Breast epithelium (tissue), 4 donors: ENCODE results near the gene MPPED1. TPM values are rescaled to one million over a fixed set of nuclear protein-coding genes. Genes with fewer than 3 reads are reported as not detected.

Experiments
- DNase-seq, 2 donors: peaks; one replicate each; pipeline ENCODE4 v3.0.0-alpha.2; 2019; ENCODE audit warnings: low spot score in 2 of 2
- H3K27ac ChIP-seq, 2 donors: fragments of 200-600 bp; sonication (generic) in 1 of 2; one replicate each; pipeline ENCODE4 v1.5.1; 2016 to 2019; ENCODE audit warnings: mild to moderate bottlenecking in 1 of 2
- H3K27me3 ChIP-seq, 2 donors: fragments of 200-600 bp; sonication (generic) in 1 of 2; one replicate each; pipeline versions ENCODE4 v1.5.1 to v1.6.0; 2017 to 2019; ENCODE audit warnings: control low read depth in 1 of 2, mild to moderate bottlenecking in 1 of 2
- H3K36me3 ChIP-seq: fragments of 200-600 bp; one replicate; pipeline ENCODE4 v1.5.1; 2019
- H3K4me1 ChIP-seq, 2 donors: fragments of 200-600 bp; sonication (generic); one replicate each; pipeline ENCODE4 v1.5.1; 2016 to 2019; ENCODE audit warnings: control low read depth in 1 of 2
- H3K4me3 ChIP-seq, 3 donors: fragments of 200-600 bp; sonication (generic); 1 replicate in 2 of 3; 2 replicates in 1 of 3; pipeline ENCODE4 v1.5.1; 2016 to 2019; ENCODE audit warnings: mild to moderate bottlenecking in 3 of 3, moderate library complexity in 2 of 3
- H3K9me3 ChIP-seq, 2 donors: fragments of 200-600 bp; sonication (generic) in 1 of 2; one replicate each; pipeline ENCODE4 v1.5.1; 2016 to 2019; ENCODE audit warnings: control low read depth in 1 of 2
- POLR2A ChIP-seq: fragments of 450-650 bp; IDR thresholded peaks from one replicate; pipeline ENCODE4 v1.6.1; 2016; ENCODE audit warnings: antibody characterized with exemption, mild to moderate bottlenecking, moderate library complexity
- POLR2AphosphoS5 ChIP-seq, 3 donors: sonication (generic); formaldehyde crosslinking; IDR thresholded peaks; one replicate each; pipeline ENCODE4 v1.6.1; 2017; ENCODE audit warnings: antibody characterized with exemption in 3 of 3
- intact Hi-C: fragments of 100-400 bp; cut with DNase I; formaldehyde crosslinking; loops from one replicate; pipeline ENCODE4 v1.15.1; 2023; ENCODE audit warnings: low total_unique reads
- total RNA-seq, 3 donors: library from RNA; depleted of rRNA; stranded (reverse); fragments of >200 nt; gene quantifications; one replicate each; pipeline ENCODE4 v1.1.0, GENCODE V29; 2016
- TF ChIP-seq, protein P1 (sequence below), 3 donors: fragments of 450-650 bp; IDR thresholded peaks; one replicate each; pipeline ENCODE4 v1.5.1; 2016 to 2017; ENCODE audit warnings: antibody characterized with exemption in 3 of 3, mild to moderate bottlenecking in 3 of 3, moderate library complexity in 3 of 3

MPPED1 gene
- total RNA-seq, 3 donors from 2014 or later, result 0.29 TPM; not detected in 2

DNA sequence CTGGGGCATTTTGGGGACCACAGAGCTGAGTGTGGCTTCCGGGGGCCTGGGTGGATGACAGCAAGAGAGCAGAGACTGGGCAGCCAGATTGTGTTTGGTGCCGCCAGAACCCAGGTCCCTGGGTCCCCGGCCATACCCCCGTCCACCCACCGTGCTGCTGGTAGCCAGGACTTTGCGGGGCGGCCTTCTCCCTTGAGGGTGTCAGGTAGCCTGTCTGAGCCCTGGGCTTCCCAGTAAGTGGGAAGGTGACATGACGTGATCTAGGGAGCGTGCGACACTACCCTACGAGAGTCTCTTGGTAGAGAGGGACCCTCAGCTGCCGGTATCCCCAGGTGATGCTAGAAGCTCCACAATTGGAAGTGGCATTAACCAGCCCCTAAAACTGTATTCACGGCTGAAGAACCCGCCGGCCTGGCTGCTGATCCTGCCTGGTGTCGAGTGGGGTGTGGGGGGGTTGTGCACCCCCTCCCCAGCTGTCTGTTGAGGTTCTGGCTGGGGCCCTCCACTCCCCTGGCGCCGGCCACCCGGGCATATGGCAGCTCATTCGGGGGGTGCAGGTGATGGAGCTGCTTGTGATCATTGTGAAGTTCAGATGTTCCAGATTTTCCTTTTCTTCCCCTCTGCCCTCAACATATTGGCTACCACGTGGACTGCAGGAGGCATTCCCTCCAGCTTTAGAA, 66.9 kb downstream of the MPPED1 start:
- H3K27ac ChIP-seq, result no peak overlapping the region
- no peaks in the 10 kb centered on the region for H3K4me1 ChIP-seq
- H3K27me3 ChIP-seq, result no peaks in the 10 kb centered on the region
- H3K9me3 ChIP-seq, result no peaks in the 10 kb centered on the region
- no peak for DNase-seq
- H3K4me3 ChIP-seq, result no peak overlapping the region
- TF ChIP-seq POLR2AphosphoS5 (IDR thresholded peaks at IDR 0.05), result no peak
- intact Hi-C loops, result no loop called here
- no peaks in the 10 kb centered on the region for H3K36me3 ChIP-seq

DNA sequence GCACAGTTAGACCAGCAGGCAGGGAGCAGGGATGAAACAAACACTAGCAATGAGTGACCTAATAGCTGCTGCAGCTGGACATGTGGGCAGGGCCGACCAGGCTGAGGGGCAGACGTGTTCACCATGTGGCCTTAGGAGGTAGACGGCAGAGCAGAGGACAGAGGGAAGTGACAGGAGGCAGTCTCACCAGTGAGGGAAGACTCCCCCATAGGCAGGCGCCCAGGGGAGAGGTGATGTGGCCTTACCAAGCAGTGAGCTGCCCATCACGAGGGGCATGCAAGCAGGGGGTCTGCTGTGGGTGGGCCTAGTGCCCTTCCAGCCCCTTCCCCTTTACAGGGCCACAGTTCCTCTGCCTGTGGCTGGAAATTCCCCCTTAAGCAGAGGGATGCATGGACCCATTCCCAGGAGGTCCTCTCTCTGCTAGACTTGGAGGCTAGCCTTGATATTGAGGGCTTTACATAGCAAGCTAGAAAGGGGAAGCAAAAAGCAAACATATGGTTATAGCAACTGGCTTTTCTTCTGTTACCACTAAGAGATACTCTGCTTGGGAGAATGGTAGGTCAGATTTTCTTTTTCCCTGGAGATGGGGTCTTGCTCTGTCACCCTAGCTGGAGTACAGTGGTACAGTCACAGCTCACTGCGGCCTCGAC, 67.6 kb downstream of the MPPED1 start:
- intact Hi-C loops, result no loop called here
- DNase-seq, result no peak
- Histone ChIP-seq H3K4me3 (no peak overlapping the region), H3K36me3 (no peaks in the 10 kb centered on the region), H3K9me3 (no peaks in the 10 kb centered on the region), H3K27me3 (no peaks in the 10 kb centered on the region), H3K27ac (no peak overlapping the region), H3K4me1 (no peaks in the 10 kb centered on the region)
- TF ChIP-seq, protein P1, sequence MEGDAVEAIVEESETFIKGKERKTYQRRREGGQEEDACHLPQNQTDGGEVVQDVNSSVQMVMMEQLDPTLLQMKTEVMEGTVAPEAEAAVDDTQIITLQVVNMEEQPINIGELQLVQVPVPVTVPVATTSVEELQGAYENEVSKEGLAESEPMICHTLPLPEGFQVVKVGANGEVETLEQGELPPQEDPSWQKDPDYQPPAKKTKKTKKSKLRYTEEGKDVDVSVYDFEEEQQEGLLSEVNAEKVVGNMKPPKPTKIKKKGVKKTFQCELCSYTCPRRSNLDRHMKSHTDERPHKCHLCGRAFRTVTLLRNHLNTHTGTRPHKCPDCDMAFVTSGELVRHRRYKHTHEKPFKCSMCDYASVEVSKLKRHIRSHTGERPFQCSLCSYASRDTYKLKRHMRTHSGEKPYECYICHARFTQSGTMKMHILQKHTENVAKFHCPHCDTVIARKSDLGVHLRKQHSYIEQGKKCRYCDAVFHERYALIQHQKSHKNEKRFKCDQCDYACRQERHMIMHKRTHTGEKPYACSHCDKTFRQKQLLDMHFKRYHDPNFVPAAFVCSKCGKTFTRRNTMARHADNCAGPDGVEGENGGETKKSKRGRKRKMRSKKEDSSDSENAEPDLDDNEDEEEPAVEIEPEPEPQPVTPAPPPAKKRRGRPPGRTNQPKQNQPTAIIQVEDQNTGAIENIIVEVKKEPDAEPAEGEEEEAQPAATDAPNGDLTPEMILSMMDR (IDR thresholded peaks at IDR 0.05), result no peak
- TF ChIP-seq POLR2A, result no peak
- TF ChIP-seq POLR2AphosphoS5 (IDR thresholded peaks at IDR 0.05), result no peak

DNA sequence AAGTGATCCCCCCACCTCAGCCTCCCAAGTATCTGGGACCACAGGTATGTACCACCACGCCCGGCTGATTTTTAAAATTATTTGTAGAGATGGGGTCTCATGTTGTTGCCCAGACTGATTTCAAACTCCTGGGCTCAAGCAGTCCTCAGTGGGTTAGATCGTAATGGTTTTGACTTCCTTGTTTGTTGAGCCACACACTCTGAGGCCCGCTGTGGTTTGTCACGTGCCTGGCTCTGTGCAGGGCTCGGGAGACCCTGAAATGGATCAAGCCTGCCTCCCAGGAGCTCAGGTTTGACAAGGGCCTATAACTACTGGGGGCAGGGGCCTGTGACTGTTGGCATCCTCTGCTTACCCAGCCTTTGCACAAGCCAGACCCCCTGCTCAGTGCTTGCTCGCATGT, 68.1 kb downstream of the MPPED1 start:
- no peak for DNase-seq
- Histone ChIP-seq H3K36me3 (no peaks in the 10 kb centered on the region), H3K9me3 (no peaks in the 10 kb centered on the region), H3K27me3 (no peaks in the 10 kb centered on the region), H3K4me1 (no peaks in the 10 kb centered on the region), H3K27ac (no peak overlapping the region), H3K4me3 (no peak overlapping the region)
- TF ChIP-seq, protein P1 (IDR thresholded peaks at IDR 0.05), result no peak
- TF ChIP-seq POLR2A (no peak), POLR2AphosphoS5 (IDR thresholded peaks at IDR 0.05) (no peak)
- intact Hi-C loops, result no loop called here

DNA sequence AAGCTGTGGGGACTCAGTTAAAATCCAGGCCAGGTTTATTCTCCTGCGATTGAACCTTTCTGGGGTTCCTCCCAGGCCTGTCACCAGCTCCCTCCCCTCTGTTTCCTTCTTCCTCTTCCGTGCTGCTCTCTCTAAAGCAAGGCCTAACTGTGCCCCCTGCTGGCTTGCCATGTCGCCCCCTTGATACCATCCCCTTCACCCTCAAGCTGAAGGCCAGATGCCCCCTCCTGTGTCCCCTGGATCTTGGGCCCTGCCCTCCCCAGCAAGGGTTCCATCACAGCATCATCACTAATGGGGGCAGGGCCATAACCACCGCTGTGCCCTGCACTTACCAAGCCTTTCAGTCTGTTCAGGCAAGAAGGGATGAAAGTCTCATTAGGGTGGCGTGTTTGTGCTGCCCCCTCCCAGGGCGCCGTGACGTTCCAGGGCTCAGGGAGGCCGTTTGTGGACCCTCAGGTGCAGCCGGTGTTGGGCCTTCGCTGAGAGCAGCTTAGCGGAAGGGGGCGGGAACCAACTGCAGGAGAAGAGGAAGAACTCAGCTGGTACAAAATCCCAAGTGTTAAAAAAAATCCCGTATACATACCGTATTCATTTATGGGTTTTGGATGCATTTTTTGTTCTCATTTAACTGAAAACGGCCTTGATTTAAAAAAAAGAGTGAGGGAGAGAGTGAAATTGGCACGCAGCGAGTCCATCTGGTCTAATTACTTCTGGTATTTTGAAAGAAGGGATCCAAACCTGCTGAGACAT, 69.9 kb downstream of the MPPED1 start:
- intact Hi-C loops, result no loop called here
- peaks cover 0 to 5% of the 10 kb centered on the region in 2 donors for H3K27me3 ChIP-seq
- H3K4me1 ChIP-seq, result no peaks in the 10 kb centered on the region
- no peak overlapping the region for H3K4me3 ChIP-seq
- TF ChIP-seq, protein P1 (IDR thresholded peaks at IDR 0.05), result no peak
- TF ChIP-seq POLR2AphosphoS5 (IDR thresholded peaks at IDR 0.05) (no peak), POLR2A (no peak)
- H3K9me3 ChIP-seq, result no peaks in the 10 kb centered on the region
- no peaks in the 10 kb centered on the region for H3K36me3 ChIP-seq
- DNase-seq, result no peak
- H3K27ac ChIP-seq, result no peak overlapping the region

DNA sequence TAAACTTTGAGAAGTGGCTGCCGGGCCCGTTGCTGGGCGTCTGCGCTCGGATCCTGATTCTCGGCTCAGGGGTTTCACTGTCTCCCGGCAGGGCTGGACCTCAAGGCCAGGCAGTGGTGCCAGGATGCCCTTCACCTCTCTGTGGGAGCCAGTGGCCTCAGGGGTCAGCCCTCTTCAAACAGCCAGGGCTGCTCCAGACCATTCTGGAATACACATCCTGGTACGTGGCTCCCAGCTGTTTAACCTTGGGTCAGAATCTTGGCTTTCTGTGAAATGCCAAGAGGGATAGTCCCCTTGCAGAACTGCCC, 70.5 kb downstream of the MPPED1 start:
- Histone ChIP-seq H3K27ac (no peak overlapping the region), H3K4me3 (no peak overlapping the region), H3K27me3 (peaks cover 0 to 5% of the 10 kb centered on the region in 2 donors), H3K4me1 (no peaks in the 10 kb centered on the region), H3K36me3 (no peaks in the 10 kb centered on the region), H3K9me3 (no peaks in the 10 kb centered on the region)
- intact Hi-C loops, result no loop called here
- no peak for DNase-seq
- TF ChIP-seq POLR2A, result no peak
- TF ChIP-seq POLR2AphosphoS5 (IDR thresholded peaks at IDR 0.05), result no peak
- TF ChIP-seq, protein P1 (IDR thresholded peaks at IDR 0.05), result no peak
